Epithelial cell of esophagus (primary cell): ENCODE results near the gene C16orf54.
"Not testable (repeated sequence)": the region's sequence is repeated elsewhere in the genome, so short reads cannot be mapped to it uniquely, and the experiment has no call there.

Source experiments
- DNase-seq: peaks from one replicate; pipeline ENCODE4 v3.0.0; 2010; ENCODE audit warnings: low read depth
- H3K4me3 ChIP-seq: 2 replicates; pipeline ENCODE4 v1.5.1; 2011; ENCODE audit warnings: mild to moderate bottlenecking, low read length, control low read depth
- TF ChIP-seq, protein P1 (sequence below): IDR thresholded peaks from 2 replicates; pipeline ENCODE4 v1.5.1; 2011; ENCODE audit warnings: low read depth, mild to moderate bottlenecking, low read length, control low read depth, inconsistent platforms; ENCODE audit not compliant: insufficient read depth; ENCODE audit errors: missing control alignments

C16orf54 gene

DNA sequence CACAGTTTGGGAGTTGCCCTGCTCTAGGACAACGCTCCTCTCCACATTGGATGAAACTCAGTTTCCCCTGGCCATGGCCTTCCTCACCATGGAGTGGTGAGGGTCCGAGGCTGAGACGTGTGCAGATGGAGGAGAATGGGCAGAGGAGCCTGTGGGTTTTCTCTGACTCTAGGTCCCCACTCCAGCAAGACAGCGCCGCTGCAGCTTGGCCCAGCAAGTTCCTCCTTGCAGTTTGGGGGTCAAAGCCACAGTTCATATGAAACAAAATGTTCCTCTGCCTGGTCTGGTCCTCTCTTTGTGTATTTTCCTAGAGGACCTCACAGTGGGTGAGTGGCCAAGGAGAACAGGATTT, 2.3 kb downstream of the C16orf54 start:
- H3K4me3 ChIP-seq = no peak overlapping the region
- TF ChIP-seq, protein P1, sequence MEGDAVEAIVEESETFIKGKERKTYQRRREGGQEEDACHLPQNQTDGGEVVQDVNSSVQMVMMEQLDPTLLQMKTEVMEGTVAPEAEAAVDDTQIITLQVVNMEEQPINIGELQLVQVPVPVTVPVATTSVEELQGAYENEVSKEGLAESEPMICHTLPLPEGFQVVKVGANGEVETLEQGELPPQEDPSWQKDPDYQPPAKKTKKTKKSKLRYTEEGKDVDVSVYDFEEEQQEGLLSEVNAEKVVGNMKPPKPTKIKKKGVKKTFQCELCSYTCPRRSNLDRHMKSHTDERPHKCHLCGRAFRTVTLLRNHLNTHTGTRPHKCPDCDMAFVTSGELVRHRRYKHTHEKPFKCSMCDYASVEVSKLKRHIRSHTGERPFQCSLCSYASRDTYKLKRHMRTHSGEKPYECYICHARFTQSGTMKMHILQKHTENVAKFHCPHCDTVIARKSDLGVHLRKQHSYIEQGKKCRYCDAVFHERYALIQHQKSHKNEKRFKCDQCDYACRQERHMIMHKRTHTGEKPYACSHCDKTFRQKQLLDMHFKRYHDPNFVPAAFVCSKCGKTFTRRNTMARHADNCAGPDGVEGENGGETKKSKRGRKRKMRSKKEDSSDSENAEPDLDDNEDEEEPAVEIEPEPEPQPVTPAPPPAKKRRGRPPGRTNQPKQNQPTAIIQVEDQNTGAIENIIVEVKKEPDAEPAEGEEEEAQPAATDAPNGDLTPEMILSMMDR = no peak
- no peak for DNase-seq

DNA sequence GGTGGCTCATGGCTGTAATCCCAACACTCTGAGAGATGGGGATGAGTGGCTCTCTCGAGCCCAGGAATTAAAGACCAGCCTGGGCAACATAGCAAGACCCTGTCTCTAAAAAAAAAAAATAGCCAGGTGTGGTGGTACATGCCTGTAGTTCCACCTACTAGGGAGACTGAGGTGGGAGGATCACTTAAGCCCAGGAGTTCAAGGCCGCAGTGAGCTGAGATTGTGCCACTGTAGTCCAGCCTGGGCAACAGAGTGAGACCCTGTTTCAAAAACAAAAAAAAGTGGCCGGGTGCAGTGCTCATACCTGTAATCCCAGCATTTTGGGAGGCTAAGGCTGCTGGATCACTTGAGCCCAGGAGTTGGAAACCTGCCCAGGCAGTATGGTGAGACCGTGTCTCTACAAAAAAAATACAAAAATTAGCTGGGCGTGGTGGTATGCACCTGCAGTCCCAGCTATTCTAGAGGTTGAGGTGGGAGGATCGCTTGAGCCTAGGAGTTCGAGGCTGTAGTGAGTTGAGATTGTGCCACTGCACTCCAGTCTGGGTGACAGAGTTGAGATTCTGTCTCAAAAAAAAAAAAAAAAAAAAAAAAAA, 3.0 kb downstream of the C16orf54 start:
- TF ChIP-seq, protein P1 = no peak
- no peak overlapping the region for H3K4me3 ChIP-seq
- no peak for DNase-seq

DNA sequence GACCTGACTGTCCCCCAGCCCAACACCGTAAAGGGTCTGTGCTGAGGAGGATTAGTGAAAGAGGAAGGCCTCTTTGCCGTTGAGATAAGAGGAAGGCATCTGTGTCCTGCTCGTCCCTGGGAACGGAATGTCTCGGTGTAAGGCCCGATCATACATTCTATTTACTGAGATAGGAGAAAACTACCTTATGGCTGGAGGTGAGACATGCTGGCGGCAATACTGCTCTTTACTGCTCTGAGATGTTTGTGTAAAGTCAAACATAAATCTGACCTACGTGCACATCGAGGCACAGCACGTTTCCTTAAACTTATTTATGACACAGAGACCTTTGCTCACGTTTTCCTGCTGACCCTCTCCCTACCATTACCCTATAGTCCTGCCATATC, 5.2 kb downstream of the C16orf54 start:
- not testable (repeated sequence) for DNase-seq

GRCh38 chr16:29739927-29740629, 5.7 kb downstream of the C16orf54 start:
- H3K4me3 ChIP-seq, DNase-seq: not testable (repeated sequence)

More for the DNA sequence above, 5.2 kb downstream of the C16orf54 start:
- H3K4me3 ChIP-seq = not testable (repeated sequence)

DNA sequence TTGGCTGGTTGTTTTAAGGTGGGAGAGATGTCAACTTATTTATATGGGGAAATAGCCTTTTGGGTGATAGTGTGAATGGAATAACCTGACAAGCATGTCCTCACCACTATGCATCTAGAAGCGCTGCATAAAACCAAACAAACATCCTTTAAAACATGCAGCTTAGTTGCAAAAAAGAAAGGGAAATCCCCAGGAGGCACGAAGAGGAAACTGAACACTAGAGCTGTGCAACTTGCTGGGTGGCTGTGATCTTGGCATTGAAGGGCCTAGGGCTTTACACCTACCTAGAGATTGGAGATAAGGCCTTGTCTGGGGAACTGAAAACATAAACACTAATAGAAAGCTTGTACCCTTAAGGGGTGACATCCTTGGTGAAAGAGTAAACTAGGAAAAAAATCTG, 7.3 kb downstream of the C16orf54 start:
- TF ChIP-seq, protein P1 = no peak
- peak; percentile 15 for DNase-seq
- no peak overlapping the region for H3K4me3 ChIP-seq

DNA sequence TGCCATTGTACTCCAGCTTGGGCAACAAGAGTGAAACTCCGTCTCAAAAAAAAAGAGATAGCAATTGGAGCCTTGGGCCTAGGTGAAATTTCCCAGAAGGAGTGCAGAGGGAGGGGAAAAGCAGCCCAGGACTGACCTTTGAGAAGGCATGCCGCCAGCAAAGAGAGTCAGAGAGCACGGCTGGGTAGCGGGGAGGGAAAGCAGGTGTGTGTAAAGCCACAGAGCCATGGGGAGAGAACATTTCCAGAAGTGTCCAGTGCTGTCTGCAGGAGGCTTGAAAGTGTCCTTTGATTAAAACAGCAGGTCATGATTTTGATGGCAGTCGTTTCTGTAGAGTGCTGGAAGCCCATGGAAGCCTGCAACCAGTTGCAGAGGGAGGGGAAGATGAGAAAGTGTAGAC, 8.1 kb downstream of the C16orf54 start:
- TF ChIP-seq, protein P1 = no peak
- H3K4me3 ChIP-seq = no peak overlapping the region
- DNase-seq = no peak

DNA sequence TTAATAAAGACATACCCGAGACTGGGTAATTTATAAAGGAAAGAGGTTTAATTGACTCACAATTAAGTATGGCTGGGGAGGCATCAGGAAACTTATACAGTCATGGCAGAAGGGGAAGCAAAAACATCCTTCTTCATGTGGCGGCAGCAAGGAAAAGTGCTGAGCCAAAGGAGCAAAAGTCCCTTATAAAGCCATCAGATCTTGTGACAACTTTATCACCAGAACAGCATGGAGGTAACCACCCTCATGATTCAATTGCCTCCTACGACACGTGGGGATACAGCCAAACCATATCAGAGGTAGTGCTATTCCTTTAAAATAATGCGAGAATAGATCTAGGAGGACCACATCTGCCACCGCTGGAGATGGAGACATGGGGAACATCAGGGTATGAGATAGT, 9.0 kb downstream of the C16orf54 start:
- no peak overlapping the region for H3K4me3 ChIP-seq
- no peak for DNase-seq
- TF ChIP-seq, protein P1 = no peak

- no peak for DNase-seq
- no peak overlapping the region for H3K4me3 ChIP-seq
Observed at GRCh38 chr16:29736112-29736511, 9.7 kb downstream of the C16orf54 start.

More at GRCh38 chr16:29736112-29736511, 9.7 kb downstream of the C16orf54 start:
- TF ChIP-seq, protein P1 = peak; percentile 5
